Adrenal gland (tissue), 12 donors: Measurements from ENCODE around the gene MYMX. TPM values are rescaled to one million over a fixed set of nuclear protein-coding genes. Genes with fewer than 3 reads are reported as not detected.

ENCODE experiments used
- DNase-seq, 7 donors: peaks; one replicate each; pipeline ENCODE4 v3.0.0-alpha.2; 2019 to 2020
- H3K27ac ChIP-seq, 5 donors: fragments of 200-600 bp; sonication (generic) in 4 of 5; 1 replicate in 3 of 5; 2 replicates in 2 of 5; pipeline versions ENCODE4 v1.5.1 to v1.8.0; 2016 to 2020; ENCODE audit warnings: mild to moderate bottlenecking in 1 of 5
- H3K27me3 ChIP-seq: fragments of 200-600 bp; 2 replicates; pipeline ENCODE4 v1.8.0; 2021
- H3K36me3 ChIP-seq, 2 donors: fragments of 200-600 bp; replicated peaks in 1 of 2; 1 replicate in 1 of 2; 2 replicates in 1 of 2; pipeline versions ENCODE4 v1.5.1 to v1.8.0; 2018 to 2022
- H3K4me1 ChIP-seq, 2 donors: fragments of 200-600 bp; replicated peaks in 1 of 2; 1 replicate in 1 of 2; 2 replicates in 1 of 2; pipeline versions ENCODE4 v1.5.1 to v1.8.0; 2018 to 2021
- H3K4me3 ChIP-seq, 4 donors: fragments of 200-600 bp; sonication (generic) in 3 of 4; one replicate each; pipeline ENCODE4 v1.5.1; 2016 to 2018
- H3K9me3 ChIP-seq, 3 donors: fragments of 200-600 bp; sonication (generic) in 1 of 3; replicated peaks in 1 of 3; 1 replicate in 2 of 3; 2 replicates in 1 of 3; pipeline versions ENCODE4 v1.5.1 to v1.8.0; 2016 to 2021
- POLR2A ChIP-seq, 2 donors: fragments of 450-650 bp; IDR thresholded peaks; one replicate each; pipeline ENCODE4 v1.6.1; 2017; ENCODE audit warnings: antibody characterized with exemption in 2 of 2, mild to moderate bottlenecking in 2 of 2, moderate library complexity in 1 of 2
- WGBS, 4 donors: extraction: QIAGEN DNeasy Blood & Tissue Kit in 2 of 4; methylation state at CpG; one replicate each; pipeline versions ENCODE4 v1.1.5 to v1.1.7; 2013 to 2017; 5-methylcytosine and 5-hydroxymethylcytosine counted together
- intact Hi-C, 2 donors: fragments of 100-400 bp; cut with DNase I; formaldehyde crosslinking; loops; one replicate each; pipeline versions ENCODE4 v1.14.1 to v1.15.0; 2022 to 2023
- microRNA counts, 2 donors: library from miRNA; unstranded; fragments of <30 nt; microRNA quantifications; one replicate each; lab custom pipeline; 2016
- polyA plus RNA-seq, 3 donors: library from polyadenylated mRNA; stranded (reverse); fragments of 200-250 nt in 2 of 3; fragments of 350-450 nt in 1 of 3; fragmentation: Illumina TruSeq in 1 of 3; extraction: RNeasy Lipid Tissue Mini Kit (QIAGEN cat#74804) in 1 of 3; gene quantifications; one replicate each; pipeline ENCODE4 v1.2.3, GENCODE V29; 2013 to 2014
- small RNA-seq, 2 donors: library from RNA; depleted of rRNA; stranded (forward); fragments of <200 nt; gene quantifications; one replicate each; pipeline ENCODE3, GENCODE V24; 2016
- total RNA-seq, 9 donors: library from RNA; depleted of rRNA in 4 of 9; stranded (reverse); fragments of >200 nt in 4 of 9; fragments of 120-200 nt in 1 of 9; fragmentation: NEBNext Ultra II Directional in 1 of 9; extraction: Animal tissue kit (Norgen Biotek cat#: 25700) in 1 of 9; gene quantifications; one replicate each; pipeline versions ENCODE4 v1.1.0 to v1.2.4, GENCODE V29; 2013 to 2023
- donor health status: healthy with polysubstance abuse.
- donor health status: Bipolar disorder and iron deficiency.
- donor health status: DM: yes; HTN: yes; CAD: no.
- donor health status: DM: no; HTN: no; CAD: no.
- donor health status: DM: no; HTN: no; CAD: no.
- donor health status: DM: yes; HTN: yes; CAD: no.

Gene MYMX
- total and polyA plus RNA-seq, 12 donors, result 0.39 to 0.94 TPM; not detected in 10

DNA sequence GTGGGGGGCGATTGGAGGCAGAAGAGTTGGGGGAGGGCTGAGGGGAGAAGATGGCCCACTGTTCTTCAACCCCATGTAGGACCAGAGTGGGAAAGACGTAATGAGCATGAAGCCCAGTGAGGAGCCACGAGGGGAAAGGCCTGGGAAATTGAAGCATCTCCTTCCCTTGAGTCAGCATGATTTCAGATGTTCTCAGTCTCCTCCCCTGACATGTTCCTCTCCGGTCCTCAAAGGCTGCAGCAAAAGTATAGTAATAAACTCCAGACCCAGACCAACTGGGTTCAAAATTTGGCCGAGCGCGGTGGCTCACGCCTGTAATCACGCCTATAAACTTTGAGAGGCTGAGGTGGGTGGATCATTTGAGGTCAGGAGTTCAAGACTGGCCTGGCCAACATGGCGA is 50.5 kb downstream of the MYMX start:
- H3K27ac ChIP-seq, result no peak overlapping the region
- H3K9me3 ChIP-seq, result no peaks in the 10 kb centered on the region
- intact Hi-C loops, result no loop called here
- DNase-seq, result no peak
- 60 to 64% (median 61%) methylated on average over 9 to 10 of the region's 10 CpGs for WGBS, 4 donors
- H3K27me3 ChIP-seq, result peaks cover 9% of the 10 kb centered on the region
- TF ChIP-seq POLR2A (IDR thresholded peaks at IDR 0.05), result no peak
- H3K4me1 ChIP-seq, result peaks cover 21 to 27% of the 10 kb centered on the region in 2 donors
- no peaks in the 10 kb centered on the region for H3K36me3 ChIP-seq
- no peak overlapping the region for H3K4me3 ChIP-seq

MicroRNAs within 50 kb of the gene (microRNA counts, 767-probe panel; counts per million panel counts)
- microRNA hsa-miR-4647 (lab: Ali Mortazavi, UCI), result 0 counts per million in 2 donors

Small RNA genes within 50 kb of the gene (small RNA-seq; reads per million reads assigned to genes)
- gene RN7SL811P, result 0 reads per million in 2 donors

Other genes with a start within 250 kb of the MYMX start
- gene MRPL14, start 89.5 kb upstream of the MYMX start, total RNA-seq, result 10 to 100 TPM; 29.0 to 94.6 (median 45.7) TPM
- 10 to 100 TPM; 22.0 to 77.0 (median 64.4) TPM for gene MRPL14, start 89.5 kb upstream of the MYMX start, polyA plus RNA-seq
- 10 to 100 TPM; 27.0 to 51.7 (median 37.2) TPM for gene TMEM63B, start 89.4 kb upstream of the MYMX start, total RNA-seq
- gene TMEM63B, start 89.4 kb upstream of the MYMX start, polyA plus RNA-seq, result 10 to 100 TPM; 18.1 to 49.8 (median 33.2) TPM
- gene CAPN11, start 58.1 kb upstream of the MYMX start, total RNA-seq, result 1 to 10 TPM in 3 of 9 donors, under 1 TPM in 4, not detected in 2; 0.14 to 2.4 (median 0.83) TPM
- gene CAPN11, start 58.1 kb upstream of the MYMX start, polyA plus RNA-seq, result 1 to 10 TPM in 2 of 3 donors, under 1 TPM in 1; 0.35 to 1.5 (median 1.1) TPM
- gene SLC29A1, start 6.7 kb downstream of the MYMX start, total RNA-seq, result 100 to 1,000 TPM in 8 of 9 donors, 10 to 100 TPM in 1; 48.6 to 356 (median 162) TPM
- 100 to 1,000 TPM in 2 of 3 donors, 10 to 100 TPM in 1; 51.9 to 113 (median 108) TPM for gene SLC29A1, start 6.7 kb downstream of the MYMX start, polyA plus RNA-seq
- 1,000 to 10,000 TPM in 4 of 9 donors, 100 to 1,000 TPM in 5; 692 to 1,671 (median 883) TPM for gene HSP90AB1, start 30.2 kb downstream of the MYMX start, total RNA-seq
- gene HSP90AB1, start 30.2 kb downstream of the MYMX start, polyA plus RNA-seq, result 1,000 to 10,000 TPM in 1 of 3 donors, 100 to 1,000 TPM in 2; 275 to 2,249 (median 420) TPM
- 10 to 100 TPM; 48.5 to 79.8 (median 61.0) TPM for gene SLC35B2, start 40.6 kb downstream of the MYMX start, total RNA-seq
- 10 to 100 TPM; 12.7 to 37.5 (median 19.3) TPM for gene SLC35B2, start 40.6 kb downstream of the MYMX start, polyA plus RNA-seq
- 10 to 100 TPM in 5 of 9 donors, 1 to 10 TPM in 4; 4.8 to 31.2 (median 10.2) TPM for gene NFKBIE, start 48.6 kb downstream of the MYMX start, total RNA-seq
- gene NFKBIE, start 48.6 kb downstream of the MYMX start, polyA plus RNA-seq, result 10 to 100 TPM in 2 of 3 donors, 1 to 10 TPM in 1; 5.8 to 17.0 (median 10.5) TPM
- 1 to 10 TPM in 2 of 9 donors, under 1 TPM in 5, not detected in 2; 0.07 to 3.3 (median 0.67) TPM for gene TMEM151B, start 53.5 kb downstream of the MYMX start, total RNA-seq
- gene TMEM151B, start 53.5 kb downstream of the MYMX start, polyA plus RNA-seq, result 1 to 10 TPM in 2 of 3 donors, under 1 TPM in 1; 0.88 to 3.9 (median 1.2) TPM
- 10 to 100 TPM in 5 of 9 donors, 1 to 10 TPM in 4; 7.4 to 15.9 (median 11.1) TPM for gene AARS2, start 96.4 kb downstream of the MYMX start, total RNA-seq
- 10 to 100 TPM in 1 of 3 donors, 1 to 10 TPM in 2; 5.3 to 10.1 (median 6.2) TPM for gene AARS2, start 96.4 kb downstream of the MYMX start, polyA plus RNA-seq
- gene SPATS1, start 125.7 kb downstream of the MYMX start, total RNA-seq, result not detected
- under 1 TPM in 1 of 3 donors, not detected in 2; 0.15 TPM for gene SPATS1, start 125.7 kb downstream of the MYMX start, polyA plus RNA-seq
- gene CDC5L, start 170.8 kb downstream of the MYMX start, total RNA-seq, result 10 to 100 TPM; 13.8 to 39.3 (median 20.8) TPM
- 10 to 100 TPM in 1 of 3 donors, 1 to 10 TPM in 2; 5.6 to 33.6 (median 5.9) TPM for gene CDC5L, start 170.8 kb downstream of the MYMX start, polyA plus RNA-seq